Neural cell (in vitro differentiated cells): ENCODE results near the gene ANO1. TPM values are rescaled to one million over a fixed set of nuclear protein-coding genes. Genes with fewer than 3 reads are reported as not detected.

Experiments
- H2AFZ ChIP-seq: fragments of 200-600, 300-800 bp; sonication (generic), shearing (Covaris generic); 2 replicates; pipeline ENCODE4 v1.6.0; 2014; ENCODE audit warnings: low read depth, mild to moderate bottlenecking, antibody characterized with exemption, low read length, moderate library complexity
- H3F3A ChIP-seq: fragments of 200-600 bp; shearing (Covaris generic); 2 replicates; pipeline ENCODE4 v1.6.1; 2016; ENCODE audit warnings: mild to moderate bottlenecking, moderate library complexity, mixed read lengths, antibody characterized with exemption, low read length; ENCODE audit not compliant: insufficient read depth, poor library complexity, severe bottlenecking
- H3K27ac ChIP-seq: fragments of 200-600, 300-800 bp; sonication (generic), shearing (Covaris generic); 2 replicates; pipeline ENCODE4 v1.5.1; 2014; ENCODE audit warnings: mild to moderate bottlenecking, low read length, moderate library complexity
- H3K27me3 ChIP-seq: fragments of 300-800, 200-600 bp; sonication (generic), shearing (Covaris generic); 2 replicates; pipeline ENCODE4 v1.6.0; 2014; ENCODE audit warnings: mild to moderate bottlenecking, low read depth, low read length, moderate library complexity; ENCODE audit not compliant: insufficient read depth
- H3K36me3 ChIP-seq: fragments of 300-800, 200-600 bp; sonication (generic), shearing (Covaris generic); 2 replicates; pipeline ENCODE4 v1.5.1; 2014; ENCODE audit warnings: mild to moderate bottlenecking, antibody characterized with exemption, low read length, moderate library complexity; ENCODE audit not compliant: insufficient read depth
- H3K4me2 ChIP-seq: fragments of 300-800, 200-600 bp; sonication (generic), shearing (Covaris generic); 2 replicates; pipeline ENCODE4 v1.6.0; 2014; ENCODE audit warnings: mild to moderate bottlenecking, low read length
- H3K4me3 ChIP-seq: fragments of 300-800, 200-600 bp; sonication (generic), shearing (Covaris generic); 2 replicates; pipeline ENCODE4 v1.5.1; 2014; ENCODE audit warnings: mild to moderate bottlenecking, low read length, moderate library complexity
- H3K79me2 ChIP-seq: fragments of 200-600 bp; shearing (Covaris generic); replicated peaks from 2 replicates; pipeline ENCODE4 v1.6.0; 2014; ENCODE audit warnings: mild to moderate bottlenecking, low read length, moderate library complexity; ENCODE audit not compliant: insufficient read depth
- H3K9ac ChIP-seq: fragments of 300-800, 200-600 bp; sonication (generic), shearing (Covaris generic); 2 replicates; pipeline ENCODE4 v1.6.1; 2016; ENCODE audit warnings: mild to moderate bottlenecking, low read length, mixed read lengths
- H3K9me2 ChIP-seq: fragments of 200-600 bp; shearing (Covaris generic); 2 replicates; pipeline ENCODE4 v1.6.1; 2016; ENCODE audit warnings: mild to moderate bottlenecking, low read length, mixed read lengths; ENCODE audit not compliant: insufficient read depth
- H3K9me3 ChIP-seq: fragments of 200-600, 300-800 bp; sonication (generic), shearing (Covaris generic); 2 replicates; pipeline ENCODE4 v1.6.1; 2016; ENCODE audit warnings: mild to moderate bottlenecking, mixed run types, low read length, moderate library complexity, mixed read lengths
- H4K20me1 ChIP-seq: fragments of 200-600 bp; shearing (Covaris generic); 2 replicates; pipeline ENCODE4 v1.6.1; 2016; ENCODE audit warnings: mild to moderate bottlenecking, mixed run types; ENCODE audit not compliant: insufficient read depth
- EP300 ChIP-seq: fragments of 450-650 bp; conservative IDR thresholded peaks from 2 replicates; pipeline ENCODE4 v1.6.1; 2014; ENCODE audit warnings: antibody characterized with exemption, mild to moderate bottlenecking, moderate library complexity; ENCODE audit not compliant: poor library complexity, severe bottlenecking
- EZH2 ChIP-seq: fragments of 200-600, 300-800 bp; shearing (Covaris generic), sonication (generic); IDR thresholded peaks from 2 replicates; pipeline ENCODE4 v1.6.1; 2014; ENCODE audit warnings: antibody characterized with exemption, low read length, borderline replicate concordance, mild to moderate bottlenecking; ENCODE audit not compliant: insufficient read depth, poor library complexity, severe bottlenecking
- MXI1 ChIP-seq: fragments of 450-650 bp; conservative IDR thresholded peaks from 2 replicates; pipeline ENCODE4 v1.6.1; 2014; ENCODE audit warnings: antibody characterized with exemption, mild to moderate bottlenecking; ENCODE audit not compliant: poor library complexity, severe bottlenecking
- POLR2AphosphoS5 ChIP-seq: IDR thresholded peaks from 2 replicates; pipeline ENCODE4 v1.6.1; 2012
- RAD21 ChIP-seq: fragments of 450-650 bp; conservative IDR thresholded peaks from 2 replicates; pipeline ENCODE4 v1.6.1; 2014; ENCODE audit warnings: antibody characterized with exemption, mild to moderate bottlenecking, moderate library complexity
- SMC3 ChIP-seq: fragments of 450-650 bp; conservative IDR thresholded peaks from 2 replicates; pipeline ENCODE4 v1.6.1; 2014; ENCODE audit warnings: antibody characterized with exemption, mild to moderate bottlenecking, moderate library complexity; ENCODE audit not compliant: poor library complexity
- TAF1 ChIP-seq: IDR thresholded peaks from 2 replicates; pipeline ENCODE4 v1.6.1; 2012; ENCODE audit warnings: low read depth
- polyA plus RNA-seq: library from polyadenylated mRNA; depleted of rRNA; stranded (reverse); fragments of >200 nt; gene quantifications from 2 replicates; pipeline ENCODE4 v1.2.3, GENCODE V29; 2014
- TF ChIP-seq, protein P1 (sequence below): IDR thresholded peaks from 2 replicates; pipeline ENCODE4 v1.6.1; 2012; ENCODE audit warnings: borderline replicate concordance
- TF ChIP-seq, protein P2 (sequence below): fragments of 450-650 bp; IDR thresholded peaks from 2 replicates; pipeline ENCODE4 v1.5.1; 2014; ENCODE audit warnings: antibody characterized with exemption, mild to moderate bottlenecking, moderate library complexity; ENCODE audit not compliant: poor library complexity, severe bottlenecking

Gene ANO1
- polyA plus RNA-seq, 1 donor from 2014 or later, result not detected

DNA sequence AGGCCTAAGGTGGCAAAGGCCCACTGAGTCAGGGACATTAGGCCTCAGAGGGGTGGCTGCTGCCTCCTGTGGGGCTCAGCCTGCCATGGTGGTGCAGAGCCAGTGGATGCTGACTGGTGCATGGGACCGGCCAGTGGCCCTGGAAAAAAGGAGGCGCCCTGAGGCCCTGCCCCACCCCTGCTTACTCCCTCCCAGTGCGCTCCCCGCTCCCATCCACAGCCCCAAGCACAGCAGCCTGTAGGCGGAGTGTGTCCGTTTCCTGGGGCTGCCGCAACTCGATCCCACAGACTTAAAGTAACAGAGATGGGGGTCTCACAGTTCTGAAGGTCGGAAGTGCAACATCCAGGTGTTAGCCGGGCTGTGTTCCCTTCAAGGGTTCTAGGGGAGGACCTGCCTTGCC, 86.6 kb downstream of the ANO1 start:
- TF ChIP-seq, protein P1, sequence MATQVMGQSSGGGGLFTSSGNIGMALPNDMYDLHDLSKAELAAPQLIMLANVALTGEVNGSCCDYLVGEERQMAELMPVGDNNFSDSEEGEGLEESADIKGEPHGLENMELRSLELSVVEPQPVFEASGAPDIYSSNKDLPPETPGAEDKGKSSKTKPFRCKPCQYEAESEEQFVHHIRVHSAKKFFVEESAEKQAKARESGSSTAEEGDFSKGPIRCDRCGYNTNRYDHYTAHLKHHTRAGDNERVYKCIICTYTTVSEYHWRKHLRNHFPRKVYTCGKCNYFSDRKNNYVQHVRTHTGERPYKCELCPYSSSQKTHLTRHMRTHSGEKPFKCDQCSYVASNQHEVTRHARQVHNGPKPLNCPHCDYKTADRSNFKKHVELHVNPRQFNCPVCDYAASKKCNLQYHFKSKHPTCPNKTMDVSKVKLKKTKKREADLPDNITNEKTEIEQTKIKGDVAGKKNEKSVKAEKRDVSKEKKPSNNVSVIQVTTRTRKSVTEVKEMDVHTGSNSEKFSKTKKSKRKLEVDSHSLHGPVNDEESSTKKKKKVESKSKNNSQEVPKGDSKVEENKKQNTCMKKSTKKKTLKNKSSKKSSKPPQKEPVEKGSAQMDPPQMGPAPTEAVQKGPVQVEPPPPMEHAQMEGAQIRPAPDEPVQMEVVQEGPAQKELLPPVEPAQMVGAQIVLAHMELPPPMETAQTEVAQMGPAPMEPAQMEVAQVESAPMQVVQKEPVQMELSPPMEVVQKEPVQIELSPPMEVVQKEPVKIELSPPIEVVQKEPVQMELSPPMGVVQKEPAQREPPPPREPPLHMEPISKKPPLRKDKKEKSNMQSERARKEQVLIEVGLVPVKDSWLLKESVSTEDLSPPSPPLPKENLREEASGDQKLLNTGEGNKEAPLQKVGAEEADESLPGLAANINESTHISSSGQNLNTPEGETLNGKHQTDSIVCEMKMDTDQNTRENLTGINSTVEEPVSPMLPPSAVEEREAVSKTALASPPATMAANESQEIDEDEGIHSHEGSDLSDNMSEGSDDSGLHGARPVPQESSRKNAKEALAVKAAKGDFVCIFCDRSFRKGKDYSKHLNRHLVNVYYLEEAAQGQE, result no peak
- TF ChIP-seq, protein P2, sequence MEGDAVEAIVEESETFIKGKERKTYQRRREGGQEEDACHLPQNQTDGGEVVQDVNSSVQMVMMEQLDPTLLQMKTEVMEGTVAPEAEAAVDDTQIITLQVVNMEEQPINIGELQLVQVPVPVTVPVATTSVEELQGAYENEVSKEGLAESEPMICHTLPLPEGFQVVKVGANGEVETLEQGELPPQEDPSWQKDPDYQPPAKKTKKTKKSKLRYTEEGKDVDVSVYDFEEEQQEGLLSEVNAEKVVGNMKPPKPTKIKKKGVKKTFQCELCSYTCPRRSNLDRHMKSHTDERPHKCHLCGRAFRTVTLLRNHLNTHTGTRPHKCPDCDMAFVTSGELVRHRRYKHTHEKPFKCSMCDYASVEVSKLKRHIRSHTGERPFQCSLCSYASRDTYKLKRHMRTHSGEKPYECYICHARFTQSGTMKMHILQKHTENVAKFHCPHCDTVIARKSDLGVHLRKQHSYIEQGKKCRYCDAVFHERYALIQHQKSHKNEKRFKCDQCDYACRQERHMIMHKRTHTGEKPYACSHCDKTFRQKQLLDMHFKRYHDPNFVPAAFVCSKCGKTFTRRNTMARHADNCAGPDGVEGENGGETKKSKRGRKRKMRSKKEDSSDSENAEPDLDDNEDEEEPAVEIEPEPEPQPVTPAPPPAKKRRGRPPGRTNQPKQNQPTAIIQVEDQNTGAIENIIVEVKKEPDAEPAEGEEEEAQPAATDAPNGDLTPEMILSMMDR, result no peak
- no peak for TF ChIP-seq EP300
- no peak for TF ChIP-seq TAF1
- no peak for TF ChIP-seq SMC3
- TF ChIP-seq EZH2, result no peak
- no peak for TF ChIP-seq RAD21
- TF ChIP-seq POLR2AphosphoS5, result no peak
- no peak for TF ChIP-seq MXI1
- Histone ChIP-seq H3K27ac (no peak overlapping the region), H3K4me3 (no peak overlapping the region), H3K9me3 (no peaks in the 10 kb centered on the region), H3K9ac (no peak overlapping the region), H3K36me3 (no peaks in the 10 kb centered on the region), H3K4me2 (no peak overlapping the region), H2AFZ (no peak overlapping the region), H3F3A (no peaks in the 10 kb centered on the region), H3K9me2 (no peaks in the 10 kb centered on the region), H4K20me1 (no peaks in the 10 kb centered on the region), H3K79me2 (no peaks in the 10 kb centered on the region), H3K27me3 (no peaks in the 10 kb centered on the region)

DNA sequence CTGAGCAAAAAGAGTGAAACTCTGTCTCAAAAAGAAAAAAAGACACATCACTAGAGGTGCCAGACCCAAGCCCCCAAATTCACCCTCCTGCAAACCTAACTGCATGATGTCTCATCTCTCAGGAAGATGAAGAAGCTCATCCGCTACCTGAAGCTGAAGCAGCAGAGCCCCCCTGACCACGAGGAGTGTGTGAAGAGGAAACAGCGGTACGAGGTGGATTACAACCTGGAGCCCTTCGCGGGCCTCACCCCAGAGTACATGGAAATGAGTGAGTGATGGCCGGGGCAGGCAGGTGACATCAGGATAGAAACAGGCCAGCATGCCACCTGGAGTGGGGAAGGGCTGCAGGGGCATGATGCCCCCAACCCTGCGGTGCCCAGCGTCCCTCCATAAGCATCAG, 89.0 kb downstream of the ANO1 start:
- Histone ChIP-seq H3K9ac (no peak overlapping the region), H3K27me3 (no peaks in the 10 kb centered on the region), H3K4me3 (no peak overlapping the region), H3K9me3 (no peaks in the 10 kb centered on the region), H3K9me2 (no peaks in the 10 kb centered on the region), H3F3A (no peaks in the 10 kb centered on the region), H3K27ac (no peak overlapping the region), H3K79me2 (no peaks in the 10 kb centered on the region), H3K36me3 (no peaks in the 10 kb centered on the region), H3K4me2 (no peak overlapping the region), H2AFZ (no peak overlapping the region), H4K20me1 (no peaks in the 10 kb centered on the region)
- TF ChIP-seq POLR2AphosphoS5 (no peak), EZH2 (no peak), TAF1 (no peak)
